ENCODE measurements around the gene SND1. TPM values are rescaled to one million over a fixed set of nuclear protein-coding genes. Genes with fewer than 3 reads are reported as not detected.

Gene SND1
- total and polyA plus RNA-seq, 7 donors, result 29.2 to 72.8 (median 48.2) TPM

DNA sequence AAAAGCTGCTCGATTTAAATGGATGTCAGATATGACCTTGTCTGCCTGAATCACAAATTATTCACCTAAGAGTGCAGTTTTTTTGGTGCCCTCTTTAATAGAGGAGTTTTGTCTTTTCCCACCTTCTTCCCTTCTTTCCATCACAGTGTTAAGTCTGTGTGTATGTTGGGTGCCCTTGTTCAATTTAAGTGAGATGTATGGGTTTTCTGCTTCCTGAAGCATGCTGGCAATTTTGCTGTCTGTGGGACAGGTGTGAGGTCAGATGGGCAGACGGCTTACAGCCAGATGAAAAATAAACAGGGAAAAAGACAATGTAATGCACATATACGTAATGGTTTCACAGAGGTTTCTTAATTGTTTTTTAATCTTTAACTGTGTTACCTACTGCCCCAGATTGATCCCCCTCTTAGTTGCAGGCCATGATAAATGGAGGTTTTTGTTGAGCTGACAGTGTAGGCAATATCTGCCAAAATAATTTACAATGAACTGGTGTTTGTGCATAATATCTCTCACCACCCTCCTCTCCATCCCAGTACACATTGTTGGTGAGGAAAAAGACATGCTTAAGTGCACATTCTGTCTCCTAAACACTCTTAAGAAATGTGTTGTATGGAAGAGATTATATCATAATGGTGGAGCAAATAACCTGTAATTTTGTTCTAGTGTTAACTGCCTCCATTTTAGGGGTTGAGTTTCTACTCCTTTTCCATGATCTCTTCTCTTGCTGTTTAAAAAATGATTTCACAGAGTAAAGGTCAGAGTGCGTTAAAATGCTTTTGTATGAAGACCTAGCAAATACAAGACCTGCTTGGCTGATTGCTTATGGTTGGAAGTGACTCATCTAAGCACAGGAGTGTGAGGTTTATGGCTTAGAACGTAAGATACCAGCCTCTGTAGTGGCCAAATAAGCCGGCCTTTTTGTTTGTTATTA lies 255.4 kb downstream of the SND1 start:
- intact Hi-C loops (cut with DNase I), result no loop called here
- Histone ChIP-seq H3K4me3 (no peak overlapping the region), H3K27me3 (ENCODE audit: insufficient read depth in 3 of 3, low read length in 2 of 3) (no peaks in the 10 kb centered on the region), H3K36me3 (ENCODE audit: insufficient read depth in 1 of 2, low read depth in 1 of 2) (peaks cover 0 to 5% of the 10 kb centered on the region in 2 donors), H3K27ac (no peak overlapping the region), H3K4me1 (no peaks in the 10 kb centered on the region), H3K9me3 (no peaks in the 10 kb centered on the region)
- 93 to 95% (median 94%) methylated on average over 6 of the region's 6 CpGs for WGBS, 3 donors
- ATAC-seq (no peak), DNase-seq (no peak)
- TF ChIP-seq, protein P1, sequence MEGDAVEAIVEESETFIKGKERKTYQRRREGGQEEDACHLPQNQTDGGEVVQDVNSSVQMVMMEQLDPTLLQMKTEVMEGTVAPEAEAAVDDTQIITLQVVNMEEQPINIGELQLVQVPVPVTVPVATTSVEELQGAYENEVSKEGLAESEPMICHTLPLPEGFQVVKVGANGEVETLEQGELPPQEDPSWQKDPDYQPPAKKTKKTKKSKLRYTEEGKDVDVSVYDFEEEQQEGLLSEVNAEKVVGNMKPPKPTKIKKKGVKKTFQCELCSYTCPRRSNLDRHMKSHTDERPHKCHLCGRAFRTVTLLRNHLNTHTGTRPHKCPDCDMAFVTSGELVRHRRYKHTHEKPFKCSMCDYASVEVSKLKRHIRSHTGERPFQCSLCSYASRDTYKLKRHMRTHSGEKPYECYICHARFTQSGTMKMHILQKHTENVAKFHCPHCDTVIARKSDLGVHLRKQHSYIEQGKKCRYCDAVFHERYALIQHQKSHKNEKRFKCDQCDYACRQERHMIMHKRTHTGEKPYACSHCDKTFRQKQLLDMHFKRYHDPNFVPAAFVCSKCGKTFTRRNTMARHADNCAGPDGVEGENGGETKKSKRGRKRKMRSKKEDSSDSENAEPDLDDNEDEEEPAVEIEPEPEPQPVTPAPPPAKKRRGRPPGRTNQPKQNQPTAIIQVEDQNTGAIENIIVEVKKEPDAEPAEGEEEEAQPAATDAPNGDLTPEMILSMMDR (IDR thresholded peaks at IDR 0.05), result no peak

DNA sequence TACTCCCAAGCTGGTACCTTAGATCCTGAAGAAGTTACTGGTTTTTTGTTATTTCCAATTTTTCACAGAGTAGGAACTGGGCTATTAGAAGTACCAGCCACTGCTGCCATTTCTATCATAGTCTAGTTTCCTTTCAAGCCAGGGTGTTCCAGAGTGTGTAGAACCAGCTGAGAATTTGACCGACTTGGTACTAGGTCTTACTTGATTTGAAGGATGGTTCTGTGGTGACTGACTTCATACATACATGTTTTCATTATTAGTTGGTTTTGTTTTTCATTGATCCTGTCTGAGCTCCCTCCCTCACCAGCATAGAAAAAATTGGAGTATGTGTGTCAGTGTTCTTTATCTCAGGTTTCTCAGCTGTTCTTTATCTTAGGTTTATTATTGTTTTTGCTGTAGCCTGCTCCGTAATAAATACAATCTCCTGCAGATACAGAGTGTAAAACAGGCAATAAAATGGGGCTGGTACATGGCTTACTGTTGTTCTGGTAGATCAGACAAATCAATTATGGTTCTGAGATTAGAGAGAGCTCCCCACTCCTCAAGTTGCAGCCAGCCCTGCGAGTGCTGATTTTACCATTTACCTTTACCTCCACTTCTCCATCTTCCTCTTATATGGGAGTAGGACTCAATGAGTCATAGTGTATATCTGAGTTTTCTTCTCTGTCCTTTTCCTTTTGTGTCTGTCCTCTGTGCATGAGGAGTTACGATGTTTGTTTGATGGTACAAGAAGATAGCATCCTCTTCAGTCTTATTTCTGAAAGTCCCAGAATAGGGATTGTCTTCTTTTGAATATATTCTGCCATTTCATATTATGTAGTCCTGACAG lies 256.6 kb downstream of the SND1 start:
- WGBS, 3 donors, result 96 to 99% (median 97%) methylated on average over 4 of the region's 4 CpGs

GRCh38 chr7:127909424-127910152 lies 257.6 kb downstream of the SND1 start:
- DNase-seq (no peak), ATAC-seq (no peak)
- Histone ChIP-seq H3K27me3 (ENCODE audit: insufficient read depth in 3 of 3, low read length in 2 of 3) (no peaks in the 10 kb centered on the region), H3K9me3 (no peaks in the 10 kb centered on the region), H3K4me1 (no peaks in the 10 kb centered on the region), H3K4me3 (no peak overlapping the region), H3K27ac (no peak overlapping the region), H3K36me3 (ENCODE audit: insufficient read depth in 1 of 2, low read depth in 1 of 2) (peaks cover 0 to 5% of the 10 kb centered on the region in 2 donors)
- TF ChIP-seq, protein P1 (IDR thresholded peaks at IDR 0.05), result no peak
- 96 to 98% (median 97%) methylated on average over 3 of the region's 3 CpGs for WGBS, 3 donors
- intact Hi-C loops (cut with DNase I), result no loop called here

More for the DNA sequence above, 256.6 kb downstream of the SND1 start:
- intact Hi-C loops (cut with DNase I), result no loop called here
- TF ChIP-seq, protein P1 (IDR thresholded peaks at IDR 0.05), result no peak
- Histone ChIP-seq H3K36me3 (ENCODE audit: insufficient read depth in 1 of 2, low read depth in 1 of 2) (peaks cover 0 to 5% of the 10 kb centered on the region in 2 donors), H3K27ac (no peak overlapping the region), H3K27me3 (ENCODE audit: insufficient read depth in 3 of 3, low read length in 2 of 3) (no peaks in the 10 kb centered on the region), H3K4me3 (no peak overlapping the region), H3K4me1 (no peaks in the 10 kb centered on the region), H3K9me3 (no peaks in the 10 kb centered on the region)
- DNase-seq, result no peak
- ATAC-seq, result no peak

GRCh38 chr7:127910670-127911069 lies 258.7 kb downstream of the SND1 start:
- Histone ChIP-seq H3K4me1 (no peaks in the 10 kb centered on the region), H3K36me3 (ENCODE audit: insufficient read depth in 1 of 2, low read depth in 1 of 2) (no peaks in the 10 kb centered on the region), H3K4me3 (no peak overlapping the region), H3K9me3 (no peaks in the 10 kb centered on the region), H3K27me3 (ENCODE audit: insufficient read depth in 3 of 3, low read length in 2 of 3) (no peaks in the 10 kb centered on the region), H3K27ac (no peak overlapping the region)
- no peak for ATAC-seq
- WGBS, 3 donors, result 43 to 64% (median 50%) methylated on average over 3 of the region's 3 CpGs
- intact Hi-C loops (cut with DNase I), result no loop called here
- no peak for DNase-seq
- TF ChIP-seq, protein P1 (IDR thresholded peaks at IDR 0.05), result no peak
